Stromal cell of bone marrow (primary cell): Measurements from ENCODE around the gene CACNA2D1.
A peak's percentile ranks its signal among the peaks of the same experiment; 100 is the strongest.

Experiments used
- DNase-seq: peaks from one replicate; pipeline ENCODE4 v3.0.0-alpha.2; 2012; ENCODE audit warnings: low read depth

Gene CACNA2D1

GRCh38 chr7:82226191-82226590 lies 217.4 kb downstream of the CACNA2D1 start:
- DNase-seq: no peak

- no peak for DNase-seq
Measured at GRCh38 chr7:82224529-82224928, 219.0 kb downstream of the CACNA2D1 start.

DNA sequence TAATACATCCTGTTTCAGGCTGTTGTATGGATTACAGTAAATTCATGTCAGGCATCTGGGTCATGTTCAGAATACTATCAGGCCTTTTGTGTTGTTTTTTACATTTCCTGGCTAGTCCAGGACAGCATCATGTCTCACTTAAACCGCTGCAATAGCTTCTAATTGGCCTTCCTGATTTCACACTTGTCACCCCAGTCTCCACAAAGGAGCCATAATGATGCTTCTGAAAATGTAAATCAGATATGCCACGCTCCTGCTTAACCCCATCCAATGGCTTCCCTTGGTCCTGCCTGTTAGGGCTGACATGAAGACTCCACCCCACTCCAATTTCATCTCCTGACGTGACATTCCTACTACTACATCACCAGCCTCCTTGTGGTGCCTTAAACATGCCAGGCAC lies 220.0 kb downstream of the CACNA2D1 start:
- DNase-seq: no peak

- DNase-seq: peak; percentile 13
Measured at GRCh38 chr7:82221152-82221674, 222.4 kb downstream of the CACNA2D1 start.

DNA sequence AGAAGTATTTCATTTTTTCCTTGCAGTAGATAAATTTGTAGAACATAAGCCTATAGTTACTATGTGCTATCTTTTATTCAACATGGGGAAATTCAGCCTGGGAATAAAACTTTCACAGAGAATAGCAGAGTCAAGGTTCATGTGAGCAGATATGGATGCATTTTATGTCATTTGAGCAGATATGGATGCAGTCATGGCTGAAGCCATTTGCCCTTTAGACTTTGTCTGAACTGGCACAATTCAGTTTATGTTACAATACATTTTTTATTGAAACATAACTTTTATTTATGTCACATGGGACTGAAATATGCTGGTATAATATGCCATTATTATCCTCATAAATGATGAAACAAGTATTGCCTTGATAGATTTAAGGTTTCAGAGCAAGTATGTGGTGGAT lies 231.1 kb downstream of the CACNA2D1 start:
- DNase-seq: no peak

DNA sequence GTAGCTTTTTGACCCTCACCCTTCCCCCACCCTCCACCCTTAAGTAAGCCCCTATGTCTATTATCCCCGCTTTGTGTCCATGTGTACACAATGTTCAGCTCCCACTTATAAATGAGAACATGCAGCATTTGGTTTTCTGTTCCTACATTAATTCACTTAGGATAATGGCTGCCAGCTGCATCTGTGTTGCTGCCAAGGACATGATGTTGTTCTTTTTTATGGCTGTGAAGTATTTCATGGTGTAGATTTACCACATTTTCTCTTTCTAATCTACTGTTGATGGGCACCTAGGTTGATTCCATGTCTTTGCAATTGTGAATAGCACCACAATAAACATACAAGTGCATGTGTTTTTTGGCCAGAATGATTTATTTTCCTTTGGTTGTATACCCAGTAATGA lies 232.2 kb downstream of the CACNA2D1 start:
- DNase-seq: no peak

- DNase-seq: no peak
Measured at GRCh38 chr7:82210416-82211184, 233.0 kb downstream of the CACNA2D1 start.

DNA sequence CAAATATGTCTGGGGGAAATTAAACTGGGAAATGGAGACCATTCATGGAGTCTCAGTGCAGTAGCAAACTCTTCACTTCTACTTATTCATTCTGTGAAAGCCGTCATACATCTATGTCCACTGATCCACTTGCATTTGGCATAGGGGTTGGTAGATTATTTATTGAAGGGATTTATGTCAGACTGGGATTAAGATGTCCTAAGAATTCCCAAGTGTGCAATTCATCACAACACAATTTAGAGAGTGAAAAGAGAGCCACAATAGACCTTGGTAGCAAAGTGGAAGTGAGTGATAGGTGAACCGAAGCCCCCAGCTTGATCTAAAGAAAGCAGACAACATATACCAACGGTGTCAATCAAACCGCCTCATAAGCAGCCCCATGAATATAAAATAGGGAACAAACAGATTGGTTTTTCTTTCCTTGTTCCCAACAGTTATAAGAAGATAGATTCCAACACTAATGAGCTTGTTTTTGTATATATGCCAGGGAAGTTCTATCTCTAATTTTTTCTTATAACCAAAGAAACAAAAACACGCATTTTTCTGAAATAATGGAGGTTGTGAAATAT lies 234.3 kb downstream of the CACNA2D1 start:
- no peak for DNase-seq

- peak; percentile 83 for DNase-seq
Measured at GRCh38 chr7:82204694-82205093, 238.9 kb downstream of the CACNA2D1 start.

- no peak for DNase-seq
Measured at GRCh38 chr7:82202965-82203364, 240.6 kb downstream of the CACNA2D1 start.

DNA sequence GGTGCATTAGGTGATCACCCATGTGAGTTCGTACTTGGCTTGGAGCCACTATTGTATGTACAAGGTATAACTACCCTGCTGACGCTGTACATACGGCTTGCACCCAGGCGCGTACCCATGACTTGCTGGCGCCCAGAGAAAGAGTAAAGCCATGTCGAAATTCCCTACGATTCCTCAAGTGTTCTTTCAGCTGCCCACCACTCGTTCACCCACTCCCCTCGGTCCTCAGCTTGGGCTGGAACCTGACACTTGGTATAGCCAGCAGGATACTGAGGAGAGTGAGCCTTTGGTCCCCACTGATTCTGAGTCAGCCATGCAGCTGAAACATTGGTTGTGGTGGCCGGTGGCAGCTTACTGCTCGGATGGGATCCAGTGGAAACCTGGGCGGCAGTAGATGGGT lies 241.5 kb downstream of the CACNA2D1 start:
- no peak for DNase-seq

- no peak for DNase-seq
Measured at GRCh38 chr7:82200601-82201000, 243.0 kb downstream of the CACNA2D1 start.

DNA sequence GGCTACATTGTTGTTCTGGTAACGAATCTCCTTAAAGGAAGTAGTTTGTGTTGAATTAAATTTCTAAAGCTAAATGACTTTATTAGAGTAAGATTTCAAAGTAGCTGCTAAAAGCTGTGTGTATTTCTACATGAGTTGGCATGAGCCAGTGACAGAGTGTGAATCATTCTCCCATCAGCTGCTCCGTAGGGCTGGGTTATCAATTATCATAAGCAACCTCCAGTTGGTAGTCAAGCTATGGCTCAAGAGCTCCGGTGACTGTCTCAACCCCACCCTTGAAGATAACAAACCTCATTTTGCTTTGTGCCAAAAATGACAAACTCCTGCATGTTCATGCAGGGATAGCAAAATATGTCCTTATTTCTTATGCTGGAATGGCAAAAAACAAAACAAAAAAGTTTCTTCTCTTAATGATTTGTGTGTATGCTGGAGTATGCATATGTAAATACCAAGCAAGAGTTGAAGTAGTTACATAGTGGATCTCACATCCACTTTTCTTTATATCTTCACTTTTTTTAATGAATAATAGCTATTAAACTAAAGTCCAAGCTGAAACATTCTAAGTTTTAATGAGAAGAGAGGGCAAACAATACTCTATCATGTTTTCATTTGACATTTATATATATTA lies 249.4 kb downstream of the CACNA2D1 start:
- peak; percentile 35 for DNase-seq

- DNase-seq: no peak
Measured at GRCh38 chr7:82188636-82189035, 254.9 kb downstream of the CACNA2D1 start.

DNA sequence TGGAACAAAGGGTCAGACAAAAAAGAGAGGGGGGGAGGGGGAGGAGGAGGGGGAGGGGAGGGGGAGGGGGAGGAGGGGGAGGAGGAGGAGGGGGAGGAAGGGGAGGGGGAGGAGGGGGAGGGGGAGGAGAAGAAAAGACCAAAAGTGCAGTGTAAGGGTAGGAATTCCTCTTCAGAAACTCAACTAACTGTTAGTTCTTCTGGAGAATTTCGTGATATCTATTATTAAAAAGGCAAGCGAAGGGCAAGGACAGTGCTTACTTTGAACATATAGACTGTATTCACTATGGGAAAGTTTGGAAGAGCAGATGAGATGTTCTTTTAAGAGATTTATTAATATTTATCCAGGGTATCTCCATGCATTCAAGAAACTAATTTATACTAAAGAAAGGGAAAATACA lies 258.1 kb downstream of the CACNA2D1 start:
- no peak for DNase-seq

DNA sequence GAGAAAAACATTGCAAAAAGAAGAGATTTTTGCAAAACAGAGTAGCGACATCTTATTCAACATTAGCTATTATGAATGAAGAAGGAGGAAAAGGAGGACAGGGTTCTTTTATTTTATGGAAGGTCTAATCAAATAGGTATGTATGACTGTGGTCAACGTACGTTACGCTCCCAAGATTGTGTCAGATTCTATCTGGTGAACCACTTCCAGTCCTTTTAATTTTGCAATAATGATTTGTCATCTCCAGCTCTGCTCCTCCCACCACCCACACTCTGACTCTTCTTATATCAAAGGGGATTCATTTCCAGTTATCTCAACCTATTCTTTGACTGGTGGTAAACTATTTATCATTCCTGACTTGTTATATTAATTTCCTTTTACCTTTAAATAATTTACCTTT lies 259.9 kb downstream of the CACNA2D1 start:
- no peak for DNase-seq

- DNase-seq: no peak
Measured at GRCh38 chr7:82179311-82179710, 264.3 kb downstream of the CACNA2D1 start.

DNA sequence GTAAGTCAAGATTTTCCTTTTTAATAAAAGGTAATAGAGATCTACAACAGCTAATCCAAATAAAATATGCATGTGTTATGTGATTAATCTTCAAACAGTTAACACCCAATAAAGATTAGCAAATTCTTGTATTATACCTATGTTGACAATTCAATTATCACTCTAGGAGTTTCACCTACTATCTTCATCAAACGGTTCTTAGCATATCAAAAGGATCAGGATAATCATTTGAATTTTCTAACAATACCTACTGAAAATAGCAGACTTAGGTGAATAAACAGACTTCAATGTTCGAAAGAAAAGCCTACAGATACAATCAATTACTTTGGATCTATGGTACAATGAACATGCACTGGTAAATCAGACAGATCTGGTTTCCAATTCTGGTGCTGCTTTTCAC lies 268.3 kb downstream of the CACNA2D1 start:
- DNase-seq: no peak

DNA sequence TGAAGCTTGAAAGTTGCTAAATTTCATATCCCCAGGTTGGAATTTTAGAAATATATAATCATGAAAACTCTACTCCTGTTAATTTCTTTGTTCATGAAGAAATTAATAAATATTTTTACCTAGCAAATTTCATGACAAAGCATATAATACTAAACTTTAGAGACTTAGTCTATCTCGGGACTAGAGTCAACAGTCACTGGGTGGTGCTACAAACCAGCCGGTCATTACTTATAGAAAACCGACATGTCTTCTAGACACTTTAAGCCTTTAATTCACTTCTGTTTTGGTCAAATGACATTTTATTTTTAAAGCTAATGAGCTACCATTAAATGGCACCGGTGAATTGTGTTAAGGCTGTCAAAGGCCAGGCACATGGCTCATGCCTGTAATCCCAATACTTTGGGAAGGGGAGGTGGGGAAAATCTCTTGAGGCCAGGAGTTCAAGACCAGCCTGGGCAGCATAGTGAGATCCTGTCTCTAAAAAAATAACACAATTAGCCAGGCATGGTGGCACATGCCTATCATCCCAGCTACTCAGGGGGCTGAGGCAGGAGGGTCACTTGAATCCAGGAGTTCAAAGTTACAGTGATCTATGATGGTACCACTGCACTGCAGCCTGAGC lies 270.1 kb downstream of the CACNA2D1 start:
- no peak for DNase-seq

- DNase-seq: no peak
Measured at GRCh38 chr7:82172881-82173280, 270.7 kb downstream of the CACNA2D1 start.

- DNase-seq: no peak
Measured at GRCh38 chr7:82172017-82172416, 271.6 kb downstream of the CACNA2D1 start.

DNA sequence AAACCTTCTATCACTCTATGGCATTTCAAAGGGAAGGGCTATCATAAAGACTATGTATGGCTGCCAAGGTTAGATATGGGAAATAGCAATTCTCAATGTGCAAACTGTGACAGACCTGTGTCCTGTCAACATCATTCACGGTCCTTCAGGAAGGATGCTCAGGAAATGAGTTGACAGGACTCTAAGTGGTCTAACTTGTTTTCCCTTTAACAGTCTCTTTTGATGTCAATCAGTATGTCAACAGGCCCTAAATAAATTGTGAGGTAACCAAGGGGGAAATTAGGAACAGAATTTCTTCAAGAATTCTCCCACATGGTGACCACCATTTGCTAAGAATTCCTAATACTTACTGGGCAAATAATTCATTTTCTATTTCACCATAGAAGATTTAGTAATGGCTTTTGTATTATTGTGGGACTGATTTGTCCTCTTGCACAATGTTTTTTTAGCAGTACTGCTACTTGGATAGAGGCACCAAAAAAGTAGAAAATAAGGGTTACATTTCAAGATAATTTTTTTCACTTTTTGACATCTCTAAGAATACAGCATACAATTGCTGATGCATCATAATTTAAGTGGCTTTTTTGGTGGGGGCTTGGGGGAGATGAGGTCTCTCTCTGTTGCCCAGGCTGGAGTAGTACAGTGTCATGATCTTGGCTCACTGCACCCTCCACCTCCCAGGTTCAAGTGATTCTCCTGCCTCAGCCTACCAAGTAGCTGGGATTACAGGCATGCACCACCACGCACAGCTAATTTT lies 275.8 kb downstream of the CACNA2D1 start:
- DNase-seq: no peak
